PC-3 (cell line): ENCODE data around the gene PROSER3. TPM values are rescaled to one million over a fixed set of nuclear protein-coding genes. Genes with fewer than 3 reads are reported as not detected.

ENCODE experiments used
- ATAC-seq: fragments of 200-7000 bp; cut with Tn5 transposase; 2 replicates; pipeline ENCODE4 v1.9.1; 2020; ENCODE audit warnings: mild to moderate bottlenecking, moderate library complexity
- BruUV-seq: library from RNA; stranded (reverse); fragments of 400-500 nt; replicated peaks from 2 replicates; lab custom pipeline; 2021; lab: Mats Ljungman, UMichigan
- CTCF ChIA-PET: fragments of 300-600 bp; sonication (Branson Sonifier 250); formaldehyde crosslinking; loops from one replicate; lab custom pipeline; 2022; ENCODE audit warnings: antibody characterized with exemption; lab: Charles Lee
- POLR2A ChIA-PET: fragments of 300-600 bp; sonication (Branson Sonifier 250); formaldehyde crosslinking; loops from one replicate; lab custom pipeline; 2022; ENCODE audit warnings: antibody characterized with exemption; ENCODE audit not compliant: unreplicated experiment; lab: Charles Lee
- DNase-seq: peaks from one replicate; pipeline ENCODE4 v3.0.0-alpha.2; 2015
- H2AFZ ChIP-seq: fragments of 300-600 bp; sonication (generic); 2 replicates; pipeline ENCODE4 v1.6.0; 2016; ENCODE audit warnings: antibody characterized with exemption, low read length
- H3F3A ChIP-seq: fragments of 300-600 bp; sonication (generic); one replicate; pipeline ENCODE4 v1.6.0; 2017; ENCODE audit warnings: antibody characterized with exemption, low read length, control low read depth, mild to moderate bottlenecking; ENCODE audit not compliant: unreplicated experiment
- H3K27ac ChIP-seq: fragments of 300-600 bp; sonication (generic); 2 replicates; pipeline ENCODE4 v1.5.1; 2016; ENCODE audit warnings: mild to moderate bottlenecking, low read length
- H3K27me3 ChIP-seq: fragments of 300-600 bp; sonication (generic); 2 replicates; pipeline ENCODE4 v1.6.1; 2016; ENCODE audit warnings: low read length, mixed read lengths
- H3K36me3 ChIP-seq: fragments of 300-600 bp; sonication (generic); 2 replicates; pipeline ENCODE4 v1.6.1; 2016; ENCODE audit warnings: low read depth, mixed run types, low read length, mixed read lengths
- H3K4me1 ChIP-seq: fragments of 300-600 bp; sonication (generic); 2 replicates; pipeline ENCODE4 v1.5.1; 2016; ENCODE audit warnings: low read length; ENCODE audit not compliant: insufficient read depth
- H3K4me2 ChIP-seq: fragments of 300-600 bp; sonication (generic); 2 replicates; pipeline ENCODE4 v1.6.0; 2016; ENCODE audit warnings: low read length
- H3K4me3 ChIP-seq: fragments of 300-600 bp; sonication (generic); 2 replicates; pipeline ENCODE4 v1.5.1; 2016; ENCODE audit warnings: mild to moderate bottlenecking, low read length, mixed read lengths
- H3K79me2 ChIP-seq: fragments of 300-600 bp; sonication (generic); 2 replicates; pipeline ENCODE4 v1.6.1; 2017; ENCODE audit warnings: low read length, mixed read lengths
- H3K9ac ChIP-seq: fragments of 300-600 bp; sonication (generic); 2 replicates; pipeline ENCODE4 v1.6.0; 2016; ENCODE audit warnings: mild to moderate bottlenecking, low read length
- H3K9me2 ChIP-seq: fragments of 300-600 bp; sonication (generic); replicated peaks from 2 replicates; pipeline ENCODE4 v1.6.1; 2016; ENCODE audit warnings: mixed run types, low read length, mixed read lengths
- H3K9me3 ChIP-seq: fragments of 300-600 bp; sonication (generic); 2 replicates; pipeline ENCODE4 v1.6.1; 2016; ENCODE audit warnings: low read length, mixed read lengths
- H4K20me1 ChIP-seq: fragments of 300-600 bp; sonication (generic); 2 replicates; pipeline ENCODE4 v1.6.1; 2016; ENCODE audit warnings: low read length, mixed read lengths
- CTCF ChIP-seq: fragments of 300-600 bp; sonication (generic); conservative IDR thresholded peaks from 2 replicates; pipeline ENCODE4 v1.5.1; 2017; ENCODE audit warnings: antibody characterized with exemption, low read depth, mild to moderate bottlenecking, low read length
- EZH2 ChIP-seq: fragments of 300-600 bp; sonication (generic); IDR thresholded peaks from one replicate; pipeline ENCODE4 v1.6.1; 2017; ENCODE audit warnings: antibody characterized with exemption, mild to moderate bottlenecking, low read length; ENCODE audit not compliant: unreplicated experiment
- EZH2phosphoT487 ChIP-seq: fragments of 300-600 bp; sonication (generic); IDR thresholded peaks from 2 replicates; pipeline ENCODE4 v1.6.1; 2018; ENCODE audit warnings: mild to moderate bottlenecking, antibody characterized with exemption, low read length, borderline replicate concordance
- intact Hi-C: fragments of 100-400 bp; cut with micrococcal nuclease; formaldehyde crosslinking; loops from 2 replicates; pipeline ENCODE4 v1.9.0; 2023
- total RNA-seq: library from RNA; depleted of rRNA; stranded (reverse); fragments of >200 nt; gene quantifications from 2 replicates; pipeline ENCODE4 v1.2.3, GENCODE V29; 2014

The PROSER3 gene
- total RNA-seq, 1 experiment from 2014 or later = 5.5 TPM

- H3K9ac ChIP-seq = no peak within 1 kb of the TSS
- H3K4me3 ChIP-seq = no peak within 1 kb of the TSS
- H3F3A ChIP-seq = no peaks in the 10 kb centered on the region
- H3K9me3 ChIP-seq = no peaks in the 10 kb centered on the region
- CTCF ChIA-PET = no interaction called here
- H3K4me1 ChIP-seq = no peaks in the 10 kb centered on the region
- POLR2A ChIA-PET = no interaction called here
- ATAC-seq (no peak), DNase-seq (no peak)
- H2AFZ ChIP-seq = no peak within 1 kb of the TSS
- no TSS peak for BruUV-seq
- H3K27me3 ChIP-seq = no peaks in the 10 kb centered on the region
- no peaks in the 10 kb centered on the region for H3K36me3 ChIP-seq
- H3K4me2 ChIP-seq = no peak within 1 kb of the TSS
- H3K27ac ChIP-seq = no peak within 1 kb of the TSS
- no peaks in the 10 kb centered on the region for H4K20me1 ChIP-seq
- no peaks in the 10 kb centered on the region for H3K9me2 ChIP-seq
- intact Hi-C loops = no loop called here
- no peak for TF ChIP-seq CTCF
- no peak for TF ChIP-seq EZH2phosphoT487
- no peak for TF ChIP-seq EZH2
- no peaks in the 10 kb centered on the region for H3K79me2 ChIP-seq
Measured at GRCh38 chr19:35812220-35813042, 54.5 kb downstream of the PROSER3 start, which contains the start of gene PRODH2. TSS of gene PRODH2 (minus strand) at chr19:35812845. CDS start at chr19:35812805, 40 bp downstream.

- H3K79me2 ChIP-seq = no peaks in the 10 kb centered on the region
- intact Hi-C loops = no loop called here
- no peak overlapping the region for H3K27ac ChIP-seq
- H4K20me1 ChIP-seq = no peaks in the 10 kb centered on the region
- H3F3A ChIP-seq = no peaks in the 10 kb centered on the region
- no peaks in the 10 kb centered on the region for H3K4me1 ChIP-seq
- ChIA-PET CTCF (no interaction called here), POLR2A (no interaction called here)
- H3K36me3 ChIP-seq = no peaks in the 10 kb centered on the region
- H3K9me3 ChIP-seq = no peaks in the 10 kb centered on the region
- no TSS peak for BruUV-seq
- H3K9ac ChIP-seq = no peak overlapping the region
- TF ChIP-seq EZH2phosphoT487 (no peak), EZH2 (no peak), CTCF (no peak)
- no peak for DNase-seq
- H2AFZ ChIP-seq = no peak overlapping the region
- H3K9me2 ChIP-seq = no peaks in the 10 kb centered on the region
- H3K4me3 ChIP-seq = no peak overlapping the region
- H3K4me2 ChIP-seq = no peak overlapping the region
- no peaks in the 10 kb centered on the region for H3K27me3 ChIP-seq
- ATAC-seq = no peak
Measured at GRCh38 chr19:35813043-35813890, 55.3 kb downstream of the PROSER3 start.
